H1 (cell line): Measurements from ENCODE around the gene PPP2R2B. TPM values are rescaled to one million over a fixed set of nuclear protein-coding genes. Genes with fewer than 3 reads are reported as not detected.

Experiments
- CTCF ChIA-PET: fragments of 300-600 bp; sonication (Branson Sonifier 250); formaldehyde crosslinking; loops from one replicate; lab custom pipeline; 2021; ENCODE audit not compliant: partially characterized antibody; lab: Charles Lee
- POLR2A ChIA-PET: fragments of 300-600 bp; sonication (Branson Sonifier 250); formaldehyde crosslinking; loops from one replicate; lab custom pipeline; 2021; ENCODE audit warnings: inconsistent platforms; ENCODE audit not compliant: partially characterized antibody; lab: Charles Lee
- DNase-seq, 2 experiments: peaks; one replicate each; pipeline versions ENCODE4 v3.0.0 to v3.0.0-alpha.2; 2010 to 2022; ENCODE audit warnings: low spot score in 2 of 2, low read depth in 1 of 2, mixed read lengths in 1 of 2
- FAIRE-seq: peaks from 2 replicates; lab custom pipeline; 2011; peaks lifted over from hg19 to GRCh38; lab: Jason Lieb, UNC
- H2AFZ ChIP-seq: 2 replicates; pipeline ENCODE4 v1.8.1; 2012; ENCODE audit warnings: low read length, inconsistent platforms
- H2AK5ac ChIP-seq: 2 replicates; pipeline ENCODE4 v1.6.1; 2013; ENCODE audit warnings: low read depth, low read length
- H2BK120ac ChIP-seq: replicated peaks from 2 replicates; pipeline ENCODE3; 2013; ENCODE audit warnings: low read depth, low read length, inconsistent platforms
- H2BK12ac ChIP-seq: 2 replicates; pipeline ENCODE4 v1.6.1; 2013; ENCODE audit warnings: low read depth, low read length
- H2BK15ac ChIP-seq: 2 replicates; pipeline ENCODE4 v1.6.1; 2013; ENCODE audit warnings: low read length
- H2BK20ac ChIP-seq: 2 replicates; pipeline ENCODE4 v1.6.1; 2013; ENCODE audit warnings: low read length
- H2BK5ac ChIP-seq: 2 replicates; pipeline ENCODE4 v1.6.1; 2013; ENCODE audit warnings: low read depth, low read length
- H3K14ac ChIP-seq: 2 replicates; pipeline ENCODE4 v1.6.1; 2013; ENCODE audit warnings: inconsistent platforms; ENCODE audit not compliant: insufficient read length
- H3K18ac ChIP-seq: 2 replicates; pipeline ENCODE4 v1.6.1; 2013; ENCODE audit warnings: low read length; ENCODE audit errors: extremely low read depth
- H3K23ac ChIP-seq: 2 replicates; pipeline ENCODE4 v1.6.1; 2013; ENCODE audit warnings: inconsistent platforms; ENCODE audit not compliant: insufficient read length
- H3K23me2 ChIP-seq: 2 replicates; pipeline ENCODE4 v1.6.1; 2013; ENCODE audit warnings: low read depth, low read length
- H3K27ac ChIP-seq: 2 replicates; pipeline ENCODE4 v1.6.1; 2011; ENCODE audit warnings: low read depth, low read length, inconsistent platforms
- H3K27me3 ChIP-seq, 4 experiments: replicated peaks in 1 of 4; 1 replicate in 1 of 4; 2 replicates in 3 of 4; pipeline versions ENCODE4 v1.6.1 to v1.8.1; 2011 to 2013; ENCODE audit warnings: low read length in 3 of 4, mild to moderate bottlenecking in 3 of 4, inconsistent platforms in 2 of 4, mixed read lengths in 2 of 4, moderate library complexity in 1 of 4; ENCODE audit not compliant: control insufficient read depth in 3 of 4, insufficient read depth in 3 of 4; ENCODE audit errors: extremely low read depth in 1 of 4
- H3K36me3 ChIP-seq, 4 experiments: 2 replicates each; pipeline versions ENCODE4 v1.6.1 to v1.8.1; 2011 to 2013; ENCODE audit warnings: mild to moderate bottlenecking in 4 of 4, low read length in 3 of 4, moderate library complexity in 2 of 4, control low read depth in 1 of 4, inconsistent platforms in 1 of 4; ENCODE audit not compliant: insufficient read depth in 4 of 4, control insufficient read depth in 2 of 4
- H3K4ac ChIP-seq: replicated peaks from 2 replicates; pipeline ENCODE3; 2013; ENCODE audit warnings: low read length, low read depth, mixed read lengths, inconsistent platforms; ENCODE audit not compliant: insufficient read length
- H3K4me1 ChIP-seq, 4 experiments: replicated peaks in 1 of 4; 1 replicate in 1 of 4; 2 replicates in 3 of 4; pipeline versions ENCODE4 v1.6.1 to v1.8.1; 2011 to 2013; ENCODE audit warnings: low read length in 3 of 4, inconsistent platforms in 2 of 4, mixed read lengths in 1 of 4; ENCODE audit not compliant: insufficient read depth in 4 of 4, control insufficient read depth in 3 of 4
- H3K4me2 ChIP-seq, 2 experiments: 2 replicates each; pipeline versions ENCODE4 v1.6.1 to v1.8.1; 2011 to 2013; ENCODE audit warnings: low read depth in 2 of 2, low read length in 2 of 2, control low read depth in 1 of 2, inconsistent platforms in 1 of 2, mild to moderate bottlenecking in 1 of 2; ENCODE audit not compliant: insufficient read depth in 1 of 2
- H3K4me3 ChIP-seq, 4 experiments: fragments of 200-600, 300-600 bp in 1 of 4; sonication (generic), shearing (Covaris generic), sonication (Bioruptor Twin) in 1 of 4; 2 replicates each; pipeline versions ENCODE4 v1.5.1 to v1.8.1; 2011 to 2016; ENCODE audit warnings: low read length in 4 of 4, low read depth in 3 of 4, control low read depth in 2 of 4, inconsistent platforms in 2 of 4, mild to moderate bottlenecking in 2 of 4, mixed read lengths in 1 of 4, moderate library complexity in 1 of 4; ENCODE audit not compliant: insufficient read depth in 2 of 4; ENCODE audit errors: extremely low read depth in 1 of 4
- H3K56ac ChIP-seq: replicated peaks from 2 replicates; pipeline ENCODE3; 2013; ENCODE audit warnings: low read depth, mild to moderate bottlenecking, mixed read lengths, low read length, inconsistent platforms; ENCODE audit not compliant: insufficient read length
- H3K79me1 ChIP-seq: 2 replicates; pipeline ENCODE4 v1.6.1; 2013; ENCODE audit warnings: low read depth, low read length, control low read depth
- H3K79me2 ChIP-seq, 2 experiments: 2 replicates each; pipeline versions ENCODE4 v1.6.1 to v1.8.1; 2012 to 2013; ENCODE audit warnings: low read length in 2 of 2, mild to moderate bottlenecking in 2 of 2, inconsistent platforms in 1 of 2; ENCODE audit not compliant: insufficient read depth in 2 of 2, control insufficient read depth in 1 of 2
- H3K9ac ChIP-seq, 4 experiments: replicated peaks in 1 of 4; 1 replicate in 1 of 4; 2 replicates in 3 of 4; pipeline versions ENCODE4 v1.6.1 to v1.8.1; 2011 to 2013; ENCODE audit warnings: low read depth in 3 of 4, low read length in 3 of 4, control low read depth in 2 of 4, mild to moderate bottlenecking in 2 of 4, moderate library complexity in 2 of 4, inconsistent platforms in 1 of 4; ENCODE audit errors: extremely low read depth in 1 of 4
- H3K9me3 ChIP-seq, 2 experiments: 2 replicates each; pipeline versions ENCODE4 v1.6.1 to v1.8.1; 2012 to 2013; ENCODE audit warnings: mild to moderate bottlenecking in 2 of 2, moderate library complexity in 2 of 2, control low read depth in 1 of 2, inconsistent platforms in 1 of 2, low read depth in 1 of 2, low read length in 1 of 2, mixed read lengths in 1 of 2; ENCODE audit not compliant: insufficient read depth in 2 of 2
- H4K20me1 ChIP-seq, 2 experiments: replicated peaks in 1 of 2; 2 replicates each; pipeline versions ENCODE3 to v1.8.1; 2011 to 2013; ENCODE audit warnings: inconsistent platforms in 2 of 2, low read length in 2 of 2, mild to moderate bottlenecking in 1 of 2; ENCODE audit not compliant: insufficient read depth in 2 of 2, control insufficient read depth in 1 of 2
- H4K5ac ChIP-seq: 2 replicates; pipeline ENCODE4 v1.6.1; 2013; ENCODE audit warnings: low read length, low read depth, mixed read lengths, inconsistent platforms; ENCODE audit not compliant: insufficient read length
- H4K8ac ChIP-seq: 2 replicates; pipeline ENCODE4 v1.8.0; 2013; ENCODE audit warnings: mild to moderate bottlenecking, moderate library complexity, low read length, inconsistent platforms; ENCODE audit not compliant: insufficient read depth; ENCODE audit errors: extremely low read depth
- H4K91ac ChIP-seq: replicated peaks from 2 replicates; pipeline ENCODE3; 2013; ENCODE audit warnings: low read length, mixed read lengths, inconsistent platforms; ENCODE audit not compliant: insufficient read length
- POU5F1 ChIP-seq: IDR thresholded peaks from 2 replicates; pipeline ENCODE4 v1.6.1; 2011; ENCODE audit warnings: low read depth, mild to moderate bottlenecking, low read length, moderate library complexity
- SP2 ChIP-seq: IDR thresholded peaks from 2 replicates; pipeline ENCODE4 v1.6.1; 2012; ENCODE audit warnings: mild to moderate bottlenecking, low read length, inconsistent platforms
- TBP ChIP-seq: IDR thresholded peaks from 2 replicates; pipeline ENCODE4 v1.6.1; 2011; ENCODE audit warnings: low read depth, low read length, improper control_type of control experiment
- WGBS, 2 experiments: shearing (Covaris generic) in 1 of 2; methylation state at CpG; one replicate each; pipeline versions ENCODE4 v1.1.6 to v1.1.7; 2013 to 2015; ENCODE audit warnings: low lambda C conversion rate in 2 of 2, mixed read lengths in 2 of 2, inconsistent platforms in 1 of 2, low coverage in 1 of 2, missing lambda C conversion rate in 1 of 2; ENCODE audit not compliant: insufficient replicate concordance in 2 of 2, insufficient coverage in 1 of 2, insufficient read length in 1 of 2; ENCODE audit errors: extremely low coverage in 1 of 2, missing lambda C conversion rate in 1 of 2; 5-methylcytosine and 5-hydroxymethylcytosine counted together
- polyA plus RNA-seq, 7 experiments: library from polyadenylated mRNA; depleted of rRNA in 3 of 7; stranded (reverse) in 5 of 7; unstranded in 2 of 7; fragments of >200 nt in 5 of 7; fragments of 200-250 nt in 2 of 7; gene quantifications; 1 replicate in 5 of 7; 2 replicates in 1 of 7; 4 replicates in 1 of 7; pipeline versions ENCODE4 v1.2.1 to v1.2.3, GENCODE V29; 2011 to 2013; ENCODE audit warnings: missing spikeins in 2 of 7, mixed read lengths in 2 of 7
- total RNA-seq: library from RNA; stranded (reverse); fragmentation: NEBNext Ultra II Directional; extraction: Animal tissue kit (Norgen Biotek cat#: 25700); gene quantifications from 2 replicates; pipeline ENCODE4 v1.2.1, GENCODE V29; 2021

The PPP2R2B gene
- total and polyA plus RNA-seq, 2 of the 8 experiments (the other 6 are each of a cell fraction or from before 2014, with no cell fraction given) = 21.1 to 37.1 TPM

DNA sequence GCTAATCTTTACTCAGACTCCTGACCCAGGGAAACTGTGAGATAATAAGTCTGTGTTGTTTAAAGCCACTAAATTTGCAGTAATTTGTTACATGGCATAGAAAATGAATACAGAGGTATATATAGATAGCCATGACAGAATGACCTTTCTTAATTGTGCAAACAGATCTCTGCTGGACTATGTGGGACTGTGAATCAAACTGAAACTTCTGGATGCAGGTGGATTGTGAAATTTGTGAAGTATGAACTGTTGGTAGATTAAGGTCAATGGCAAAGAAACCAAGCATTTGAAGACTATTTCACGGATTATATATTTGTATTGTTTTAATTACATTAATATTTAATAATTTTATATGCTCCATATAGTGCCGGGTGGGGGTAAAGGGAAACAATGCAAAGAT lies 310.4 kb downstream of the PPP2R2B start:
- TF ChIP-seq POU5F1 = no peak
- no peak for TF ChIP-seq TBP
- TF ChIP-seq SP2 = no peak
- no peak overlapping the region for H2BK12ac ChIP-seq
- H3K4me1 ChIP-seq = no peaks in the 10 kb centered on the region
- H3K4ac ChIP-seq = no peak overlapping the region
- 92% methylated on average over 2 of the region's 2 CpGs; no CpG with 5 or more reads in 1 of the 2 experiments for WGBS, 2 experiments
- no peak overlapping the region for H4K91ac ChIP-seq
- no peak overlapping the region for H4K5ac ChIP-seq
- no peak overlapping the region for H3K56ac ChIP-seq
- no peak overlapping the region for H2BK120ac ChIP-seq
- H3K79me1 ChIP-seq = no peaks in the 10 kb centered on the region
- H3K79me2 ChIP-seq = no peaks in the 10 kb centered on the region
- H2BK20ac ChIP-seq = no peak overlapping the region
- H3K27me3 ChIP-seq = no peaks in the 10 kb centered on the region
- H4K20me1 ChIP-seq = no peaks in the 10 kb centered on the region
- no peak overlapping the region for H2BK15ac ChIP-seq
- H2BK5ac ChIP-seq = no peak overlapping the region
- H3K4me2 ChIP-seq = no peak overlapping the region
- no peak overlapping the region for H3K9ac ChIP-seq
- no peak overlapping the region for H2AK5ac ChIP-seq
- FAIRE-seq = no peak
- H3K23ac ChIP-seq = no peak overlapping the region
- no peaks in the 10 kb centered on the region; a peak in 1 of 8 replicates for H3K36me3 ChIP-seq
- H3K14ac ChIP-seq = no peak overlapping the region
- ChIA-PET CTCF (interaction anchor here (0.7 to 2.9 kb wide), 3 partner anchors 18 to 104 kb away, joined by 3 to 19 read pairs (median 5); no protein-coding TSS in a partner anchor), POLR2A (no interaction called here)
- H3K9me3 ChIP-seq = peaks cover 4 to 8% of the 10 kb centered on the region in 2 experiments; a peak in 1 of 4 replicates
- no peak overlapping the region for H3K4me3 ChIP-seq
- H2AFZ ChIP-seq = no peak overlapping the region
- no peak for DNase-seq
- no peaks in the 10 kb centered on the region for H3K23me2 ChIP-seq
- H3K27ac ChIP-seq = no peak overlapping the region
- no peak overlapping the region for H3K18ac ChIP-seq
- H4K8ac ChIP-seq = no peak overlapping the region
